Glutamatergic neuron (in vitro differentiated cells): ENCODE results near the gene ANO7. TPM values are rescaled to one million over a fixed set of nuclear protein-coding genes. Genes with fewer than 3 reads are reported as not detected.

ENCODE experiments used
- DNase-seq: peaks from one replicate; pipeline ENCODE4 v3.0.0; 2022
- H3K27ac Mint-ChIP-seq: one replicate; pipeline ENCODE4 v1.8.0; 2020; ENCODE audit warnings: mild to moderate bottlenecking, mixed read lengths, inconsistent platforms; ENCODE audit not compliant: unreplicated experiment
- H3K27me3 Mint-ChIP-seq: one replicate; pipeline ENCODE4 v1.8.0; 2020; ENCODE audit warnings: mild to moderate bottlenecking, moderate library complexity, mixed read lengths, inconsistent platforms; ENCODE audit not compliant: unreplicated experiment
- H3K36me3 Mint-ChIP-seq: one replicate; pipeline ENCODE4 v1.8.0; 2020; ENCODE audit warnings: mild to moderate bottlenecking, mixed read lengths, inconsistent platforms; ENCODE audit not compliant: unreplicated experiment
- H3K4me1 Mint-ChIP-seq: one replicate; pipeline ENCODE4 v1.8.0; 2020; ENCODE audit warnings: mild to moderate bottlenecking, low read depth, mixed read lengths, inconsistent platforms; ENCODE audit not compliant: unreplicated experiment
- H3K4me3 Mint-ChIP-seq: one replicate; pipeline ENCODE4 v1.8.0; 2020; ENCODE audit warnings: mild to moderate bottlenecking, mixed read lengths, inconsistent platforms; ENCODE audit not compliant: unreplicated experiment
- H3K9me3 Mint-ChIP-seq: one replicate; pipeline ENCODE4 v1.8.0; 2020; ENCODE audit warnings: mild to moderate bottlenecking, moderate library complexity, mixed read lengths, inconsistent platforms; ENCODE audit not compliant: unreplicated experiment
- total RNA-seq: library from RNA; stranded (reverse); fragmentation: NEBNext Ultra II Directional; extraction: Animal tissue kit (Norgen Biotek cat#: 25700); gene quantifications from one replicate; pipeline ENCODE4 v1.2.1, GENCODE V29; 2021; ENCODE audit not compliant: unreplicated experiment
- TF ChIP-seq, protein P1 (sequence below): fragments of 200-600 bp; sonication (generic); IDR thresholded peaks from one replicate; pipeline ENCODE4 v1.5.0; 2021; ENCODE audit not compliant: partially characterized antibody, unreplicated experiment

The ANO7 gene
- total RNA-seq, 1 donor from 2014 or later, result 2.6 TPM

DNA sequence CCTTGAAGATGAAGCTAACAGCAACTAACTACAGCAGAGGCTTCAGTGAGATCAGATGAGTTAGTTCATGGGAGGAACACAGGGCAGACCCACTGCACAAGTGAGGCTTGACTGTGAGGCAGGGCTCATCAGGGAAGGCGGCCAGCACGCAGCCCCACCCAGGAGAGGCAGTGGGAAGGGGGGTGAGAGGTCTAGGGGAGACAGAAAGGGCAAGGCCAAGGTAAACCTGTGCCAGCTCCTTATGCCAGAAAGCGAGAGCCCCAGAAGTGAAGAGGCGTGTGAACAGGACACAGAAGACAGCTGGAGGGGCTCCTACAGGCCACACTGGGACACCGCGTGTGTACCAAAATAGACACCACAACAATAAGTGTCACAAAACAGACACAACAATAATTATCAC, 48.6 kb downstream of the ANO7 start:
- no peak for DNase-seq
- Mint-ChIP-seq H3K36me3 (peaks cover 2% of the 10 kb centered on the region), H3K27me3 (peaks cover 4% of the 10 kb centered on the region), H3K27ac (no peak overlapping the region), H3K4me3 (no peak overlapping the region), H3K9me3 (peaks cover 3% of the 10 kb centered on the region), H3K4me1 (no peaks in the 10 kb centered on the region)
- TF ChIP-seq, protein P1, sequence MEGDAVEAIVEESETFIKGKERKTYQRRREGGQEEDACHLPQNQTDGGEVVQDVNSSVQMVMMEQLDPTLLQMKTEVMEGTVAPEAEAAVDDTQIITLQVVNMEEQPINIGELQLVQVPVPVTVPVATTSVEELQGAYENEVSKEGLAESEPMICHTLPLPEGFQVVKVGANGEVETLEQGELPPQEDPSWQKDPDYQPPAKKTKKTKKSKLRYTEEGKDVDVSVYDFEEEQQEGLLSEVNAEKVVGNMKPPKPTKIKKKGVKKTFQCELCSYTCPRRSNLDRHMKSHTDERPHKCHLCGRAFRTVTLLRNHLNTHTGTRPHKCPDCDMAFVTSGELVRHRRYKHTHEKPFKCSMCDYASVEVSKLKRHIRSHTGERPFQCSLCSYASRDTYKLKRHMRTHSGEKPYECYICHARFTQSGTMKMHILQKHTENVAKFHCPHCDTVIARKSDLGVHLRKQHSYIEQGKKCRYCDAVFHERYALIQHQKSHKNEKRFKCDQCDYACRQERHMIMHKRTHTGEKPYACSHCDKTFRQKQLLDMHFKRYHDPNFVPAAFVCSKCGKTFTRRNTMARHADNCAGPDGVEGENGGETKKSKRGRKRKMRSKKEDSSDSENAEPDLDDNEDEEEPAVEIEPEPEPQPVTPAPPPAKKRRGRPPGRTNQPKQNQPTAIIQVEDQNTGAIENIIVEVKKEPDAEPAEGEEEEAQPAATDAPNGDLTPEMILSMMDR, result no peak

DNA sequence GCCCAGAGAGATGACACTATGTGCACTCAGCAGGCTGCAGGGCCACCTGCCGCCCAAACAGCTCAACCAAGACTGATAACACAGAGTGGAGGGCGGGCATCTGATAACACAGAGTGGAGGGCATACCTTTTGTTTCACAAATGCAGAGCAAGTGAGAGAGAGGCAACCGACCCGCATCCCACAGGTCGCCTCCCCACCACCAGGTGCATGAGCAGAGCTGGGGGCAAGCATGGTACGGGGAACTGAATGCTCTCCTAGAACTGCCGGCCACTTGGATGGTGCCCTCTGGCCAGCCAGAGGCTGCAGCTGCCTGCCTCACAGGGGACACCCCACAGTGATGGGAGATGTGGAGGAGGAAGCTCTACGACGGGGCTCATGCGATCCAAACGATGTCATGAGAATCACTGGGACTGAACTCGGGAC, 49.5 kb downstream of the ANO7 start:
- H3K27me3 Mint-ChIP-seq, result peaks cover 3% of the 10 kb centered on the region
- H3K36me3 Mint-ChIP-seq, result peaks cover 7% of the 10 kb centered on the region
- DNase-seq, result no peak
- H3K4me1 Mint-ChIP-seq, result no peaks in the 10 kb centered on the region
- TF ChIP-seq, protein P1, result no peak
- no peak overlapping the region for H3K27ac Mint-ChIP-seq
- H3K4me3 Mint-ChIP-seq, result no peak overlapping the region
- peaks cover 4% of the 10 kb centered on the region for H3K9me3 Mint-ChIP-seq

DNA sequence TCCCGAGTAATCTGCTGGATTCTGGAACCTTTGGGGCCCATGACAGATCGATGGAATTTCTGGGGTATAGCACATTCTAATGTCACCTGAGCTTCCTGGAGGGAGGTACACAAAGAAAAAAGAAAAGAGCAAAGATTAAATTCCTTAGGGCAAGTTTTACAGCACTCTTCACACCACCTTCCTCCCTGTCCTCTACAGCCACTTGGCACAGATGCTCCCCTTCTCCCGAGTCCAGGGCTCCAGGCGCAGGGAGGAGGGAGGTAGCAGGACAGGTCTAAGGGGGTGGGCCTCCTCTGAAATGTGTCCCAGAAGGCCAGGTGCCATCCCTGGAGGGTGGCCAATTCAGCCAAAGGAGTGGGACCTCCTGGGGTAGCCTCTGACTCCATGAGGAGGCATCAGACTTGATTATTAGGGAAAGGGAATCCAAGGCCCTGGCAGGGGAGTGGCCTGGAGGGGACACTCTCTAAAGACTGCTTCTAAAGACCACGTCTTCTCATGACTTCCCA, 50.3 kb downstream of the ANO7 start:
- TF ChIP-seq, protein P1, result no peak
- no peak for DNase-seq
- H3K27ac Mint-ChIP-seq, result no peak overlapping the region

DNA sequence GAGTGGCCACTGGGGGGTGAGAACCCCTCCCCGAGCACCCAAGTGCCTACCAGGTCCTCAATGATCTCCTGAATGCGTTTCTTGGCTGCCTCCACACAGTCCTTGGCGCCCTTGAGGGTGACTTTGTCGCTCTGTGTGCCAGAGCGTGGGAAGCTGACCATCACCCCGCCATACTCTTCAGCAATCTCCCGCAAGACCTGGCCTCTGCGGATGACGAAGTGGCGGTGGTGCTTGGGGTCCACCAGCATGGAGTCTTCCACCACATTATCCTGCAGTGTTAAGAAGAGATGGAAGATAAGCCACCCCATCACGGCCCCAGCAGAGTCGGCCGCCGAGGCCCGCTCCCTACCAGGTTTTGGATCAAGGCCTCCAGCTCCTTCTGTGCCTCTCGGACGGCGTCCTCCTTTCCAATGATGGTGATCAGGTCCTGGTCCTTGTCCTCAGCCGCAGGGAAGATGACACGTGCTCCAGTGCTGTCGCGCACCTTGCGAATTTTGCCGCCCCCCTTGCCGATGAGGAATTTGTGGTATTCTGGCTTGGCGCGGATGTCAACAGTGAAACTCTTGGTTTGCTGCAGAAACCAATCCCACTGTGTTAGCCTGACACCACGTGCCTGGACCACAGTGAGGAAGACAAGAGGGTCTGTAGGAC, 51.2 kb downstream of the ANO7 start:
- H3K4me1 Mint-ChIP-seq, result no peaks in the 10 kb centered on the region
- H3K9me3 Mint-ChIP-seq, result peaks cover 5% of the 10 kb centered on the region
- no peak overlapping the region for H3K4me3 Mint-ChIP-seq
- TF ChIP-seq, protein P1, result no peak
- peaks cover 3% of the 10 kb centered on the region for H3K27me3 Mint-ChIP-seq
- H3K27ac Mint-ChIP-seq, result no peak overlapping the region
- DNase-seq, result no peak
- peaks cover 7% of the 10 kb centered on the region for H3K36me3 Mint-ChIP-seq

More for the DNA sequence above, 50.3 kb downstream of the ANO7 start:
- H3K9me3 Mint-ChIP-seq, result peaks cover 5% of the 10 kb centered on the region
- H3K4me3 Mint-ChIP-seq, result no peak overlapping the region
- peaks cover 3% of the 10 kb centered on the region for H3K27me3 Mint-ChIP-seq
- peaks cover 7% of the 10 kb centered on the region for H3K36me3 Mint-ChIP-seq
- H3K4me1 Mint-ChIP-seq, result no peaks in the 10 kb centered on the region

DNA sequence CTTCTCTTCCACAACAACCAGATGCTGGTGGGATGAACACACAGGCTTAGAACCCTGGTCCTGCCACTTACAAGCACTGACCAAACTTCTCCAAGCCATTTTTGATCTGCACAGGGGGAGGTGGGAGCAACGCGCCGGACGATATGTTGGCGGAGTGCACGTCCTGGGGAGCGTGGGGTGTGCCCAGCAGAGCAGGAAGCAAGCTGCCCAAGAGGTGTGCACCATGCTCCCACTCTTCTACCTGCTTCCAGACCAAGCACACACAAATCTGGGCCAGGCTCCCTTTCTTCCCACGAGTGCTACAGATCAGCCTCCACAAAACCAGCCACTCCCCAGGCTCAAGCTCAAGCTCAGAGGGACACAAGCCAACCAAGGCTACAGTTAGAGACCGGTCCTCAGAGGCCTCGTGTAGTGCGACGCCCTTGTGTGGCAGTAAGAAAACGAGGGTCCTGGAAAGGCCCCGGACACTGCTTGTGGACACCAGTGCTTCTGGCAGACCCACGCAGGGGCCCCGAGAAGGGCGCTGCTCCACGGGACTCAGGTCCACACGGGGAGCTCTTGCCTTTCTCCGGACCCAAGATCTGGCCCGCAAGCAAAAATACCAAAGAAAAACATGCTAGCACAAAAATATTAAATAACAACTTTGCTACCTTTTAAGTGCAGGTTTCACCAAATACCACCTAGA, 52.0 kb downstream of the ANO7 start:
- TF ChIP-seq, protein P1, result no peak
- H3K4me3 Mint-ChIP-seq, result no peak overlapping the region
- H3K27me3 Mint-ChIP-seq, result peaks cover 3% of the 10 kb centered on the region
- H3K4me1 Mint-ChIP-seq, result no peaks in the 10 kb centered on the region
- H3K27ac Mint-ChIP-seq, result peak overlapping the region; percentile 11
- H3K9me3 Mint-ChIP-seq, result peaks cover 5% of the 10 kb centered on the region
- no peak for DNase-seq
- peaks cover 7% of the 10 kb centered on the region for H3K36me3 Mint-ChIP-seq
